Measurements from ENCODE around the gene TMEM273.

TMEM273 gene

DNA sequence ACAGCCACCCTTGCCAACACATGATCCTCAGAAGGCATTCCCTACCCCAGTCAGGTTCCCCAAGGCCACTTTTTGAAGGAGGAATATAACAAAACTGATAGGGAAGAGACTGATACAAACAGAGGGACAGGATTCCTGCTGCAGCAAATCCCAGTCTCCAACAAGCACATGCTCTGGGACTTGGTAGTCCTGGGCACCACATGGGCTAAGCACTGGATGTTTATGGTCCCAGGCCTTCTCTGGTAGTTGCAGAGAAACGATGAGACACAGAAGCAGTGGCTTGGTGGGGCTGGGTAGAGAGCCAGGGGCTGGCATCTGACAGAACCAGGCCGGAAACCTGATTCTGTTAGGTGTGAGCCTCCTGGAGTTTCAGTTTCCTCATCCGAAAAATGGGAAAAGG lies 76.1 kb downstream of the TMEM273 start:
- no peak for DNase-seq

DNA sequence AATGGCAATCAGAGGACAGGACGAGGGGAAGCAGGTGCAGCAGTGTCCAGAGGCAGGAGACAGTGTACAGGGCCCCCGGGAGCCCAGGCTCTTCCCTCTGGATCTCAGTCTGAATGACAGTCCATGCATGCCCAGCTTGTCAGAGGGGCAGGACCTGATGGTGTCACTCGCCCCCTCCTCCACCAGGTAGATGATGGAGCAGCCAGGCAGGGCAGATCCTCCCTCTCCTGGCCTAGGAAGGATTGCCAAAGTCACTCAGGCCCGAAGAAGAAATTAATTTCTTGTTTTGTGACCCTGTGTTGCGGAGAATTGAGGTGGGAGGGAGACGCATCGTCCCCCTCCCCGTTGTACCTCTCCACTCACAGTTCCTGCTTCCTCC lies 76.9 kb downstream of the TMEM273 start:
- DNase-seq = no peak

DNA sequence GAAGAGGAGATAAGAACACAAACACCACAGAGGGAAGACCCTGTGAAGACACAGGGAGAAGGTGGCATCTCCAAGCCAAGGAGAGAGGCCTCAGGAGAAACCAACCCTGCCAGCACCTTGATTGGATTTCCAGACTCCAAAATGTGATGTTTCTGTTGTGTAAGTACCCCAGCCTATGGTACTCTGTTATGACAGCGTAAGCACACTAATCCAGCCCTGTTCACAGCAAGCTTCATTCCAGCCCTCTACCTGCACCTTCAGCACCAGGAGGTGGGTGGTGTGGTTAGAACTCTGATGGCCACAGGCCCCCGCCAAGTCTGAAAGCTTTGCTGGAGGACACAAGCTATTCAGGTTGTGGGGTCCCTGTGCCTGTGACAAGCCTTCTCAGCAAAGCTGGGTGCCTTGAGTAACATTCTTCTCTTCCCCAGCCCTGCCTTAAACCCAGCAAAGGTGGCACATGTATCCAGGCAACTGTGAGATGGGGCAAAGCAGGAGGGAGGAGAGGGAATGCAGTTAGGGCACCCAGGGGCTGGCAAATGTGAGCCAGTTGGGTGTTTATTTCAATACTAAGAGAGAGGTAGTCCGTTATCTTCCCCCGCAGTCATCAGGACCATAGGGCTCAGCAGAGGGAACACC lies 77.4 kb downstream of the TMEM273 start:
- DNase-seq = no peak

DNA sequence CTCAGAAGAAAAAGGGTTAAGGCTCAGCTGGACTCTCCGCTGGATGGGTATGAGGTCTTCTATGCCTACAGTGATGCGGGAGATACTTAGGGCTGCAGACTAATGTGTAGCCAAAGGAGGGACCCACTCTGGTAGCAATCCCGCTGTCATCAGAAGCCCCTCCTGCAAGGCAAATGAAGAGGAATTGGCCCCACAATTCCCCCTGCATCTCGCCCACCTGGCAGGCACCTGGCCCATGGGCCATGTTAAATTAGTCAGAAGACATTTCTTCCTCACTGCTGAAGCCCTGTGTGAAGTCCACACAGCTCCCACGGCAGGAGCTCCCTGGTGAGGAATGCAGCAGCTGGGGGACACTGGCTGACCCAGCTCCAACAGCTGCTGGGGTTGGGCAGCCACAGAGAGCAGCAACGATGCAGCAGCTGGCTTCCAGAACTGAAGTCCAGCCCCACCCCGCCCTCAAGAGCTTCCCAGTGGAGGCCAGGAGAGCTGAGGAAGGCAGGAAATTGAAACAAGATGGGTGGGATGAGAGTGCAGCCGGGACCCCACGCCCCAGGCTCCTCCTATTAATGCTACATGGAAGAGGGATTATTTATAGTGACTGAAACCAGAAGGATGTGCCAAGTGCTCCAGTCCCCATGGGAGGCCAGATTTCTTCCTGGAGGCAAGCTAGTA lies 78.4 kb downstream of the TMEM273 start:
- DNase-seq = no peak

DNA sequence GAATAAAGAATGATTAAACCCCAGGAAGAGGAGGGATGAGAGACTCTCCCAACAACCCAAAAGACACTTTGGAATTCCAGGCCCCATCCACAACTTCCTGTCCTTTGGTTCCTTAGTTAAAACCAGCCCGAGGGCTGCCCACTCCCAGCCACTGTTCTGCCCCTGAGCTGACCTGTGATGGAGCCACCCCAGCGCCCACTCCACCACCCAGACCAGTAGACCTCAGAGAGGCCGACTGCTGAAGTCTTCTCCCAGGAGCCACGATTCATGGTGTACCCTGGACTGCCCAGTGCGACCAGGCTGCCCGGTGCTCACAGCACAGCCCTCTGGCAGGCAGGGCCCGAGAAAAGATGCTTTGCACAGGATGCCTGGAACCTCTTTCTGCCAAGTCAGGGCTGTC lies 79.5 kb downstream of the TMEM273 start:
- no peak for DNase-seq

DNA sequence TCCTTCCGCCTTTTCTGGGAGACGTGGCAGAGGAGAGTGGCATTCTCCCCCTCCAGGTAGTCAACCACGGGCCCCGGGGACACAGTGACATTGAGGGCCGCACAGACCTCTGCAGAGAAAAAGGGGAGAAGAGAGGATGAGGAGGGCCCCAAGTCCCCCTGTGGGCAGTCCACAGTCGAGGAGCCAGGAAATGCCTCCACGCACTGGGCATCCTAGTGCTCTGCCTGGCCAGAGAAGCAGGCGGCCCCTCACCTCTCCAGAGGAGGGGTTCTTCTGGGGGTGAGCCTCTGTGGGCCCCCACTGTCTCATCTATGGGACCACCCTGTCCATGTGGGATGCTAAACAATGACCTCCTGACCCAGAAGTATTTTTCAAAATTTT lies 80.3 kb downstream of the TMEM273 start:
- DNase-seq = no peak

DNA sequence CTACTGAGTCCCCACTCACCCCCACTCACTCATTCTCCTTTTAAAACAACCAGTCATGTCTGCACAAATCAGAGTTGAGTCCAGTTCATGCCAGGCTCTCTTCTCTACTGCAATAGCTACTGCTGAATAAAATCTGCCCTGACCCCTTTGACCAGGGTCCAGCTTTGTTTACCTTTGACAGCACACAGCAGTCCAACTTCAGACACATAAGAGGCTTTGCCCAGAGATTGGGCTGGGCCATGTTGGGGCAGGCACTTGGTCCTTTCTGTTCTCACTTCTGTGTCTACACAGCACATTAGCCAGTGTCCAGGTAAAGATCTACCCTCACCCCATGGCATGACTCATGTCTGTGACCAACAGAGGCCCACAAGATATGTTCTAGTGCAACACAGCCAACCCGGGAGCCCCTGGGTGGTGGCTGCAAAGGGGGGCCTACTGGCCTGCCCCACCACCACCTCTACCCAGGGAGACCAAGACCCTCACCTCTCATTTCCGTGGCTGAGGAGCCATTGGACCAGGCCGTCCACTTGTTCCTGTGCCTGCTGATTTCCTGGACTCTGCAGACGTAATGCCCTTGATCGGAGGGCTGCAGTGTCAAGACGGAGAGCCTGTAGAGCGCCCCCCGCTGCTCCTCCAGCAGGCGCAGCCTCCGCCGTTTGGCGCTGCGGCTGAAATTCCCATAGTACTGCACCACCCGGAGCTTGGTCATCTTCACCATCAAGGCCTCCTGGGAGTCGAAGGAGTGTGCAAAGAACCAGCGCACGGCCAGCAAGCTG lies 80.9 kb downstream of the TMEM273 start:
- DNase-seq = no peak

DNA sequence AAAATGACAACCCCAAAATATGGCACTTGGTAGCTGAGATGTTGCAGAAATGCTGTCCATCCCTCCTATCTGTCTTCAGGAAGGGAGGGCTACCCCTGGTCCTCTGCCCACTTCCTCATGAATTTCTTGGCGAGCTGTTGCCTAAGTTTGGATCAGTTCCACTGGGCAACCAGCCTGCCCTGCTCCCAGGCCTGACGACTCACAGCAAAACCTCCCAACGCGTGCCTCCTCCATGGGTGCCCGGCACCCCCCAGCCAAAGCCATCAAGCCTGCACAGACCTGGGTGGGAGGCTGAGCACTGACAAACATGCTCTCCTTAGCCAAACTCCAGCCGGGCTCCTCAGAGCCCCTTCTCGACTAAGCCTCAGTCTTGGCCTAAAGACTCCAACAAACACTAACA lies 81.7 kb downstream of the TMEM273 start:
- no peak for DNase-seq

DNA sequence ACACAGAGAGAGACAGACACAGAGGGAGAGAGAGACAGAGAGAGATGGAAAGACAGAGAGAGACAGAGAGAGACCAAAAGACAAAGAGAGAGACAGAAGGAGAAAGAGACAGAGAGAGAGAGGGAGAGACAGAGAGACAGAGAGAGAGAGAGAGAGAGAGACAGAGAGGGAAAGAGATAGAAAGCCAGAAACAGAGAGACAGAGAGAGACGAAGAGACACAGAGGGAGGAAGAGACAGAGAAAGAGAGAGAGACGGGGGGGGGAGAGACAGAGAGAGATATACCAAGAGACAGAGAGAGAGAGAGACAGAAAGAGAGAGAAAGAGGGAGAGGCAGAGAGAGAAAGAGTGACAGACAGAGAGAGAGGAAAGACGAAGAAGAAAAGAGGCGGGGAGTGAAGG lies 83.1 kb downstream of the TMEM273 start:
- no peak for DNase-seq

All from stimulated activated CD4-positive, alpha-beta T cell treated with anti-CD3 and anti-CD28 coated beads, Interleukin-12 subunit alpha, Interleukin-12 subunit beta, amount 100 ng/mL, for 4 hours (primary cell).